Retinal pigment epithelial cell (primary cell): ENCODE results near the gene SAMMSON.

Experiments
- DNase-seq: peaks from one replicate; pipeline ENCODE4 v3.0.0-alpha.2; 2010; ENCODE audit warnings: low read depth
- H3K4me3 ChIP-seq: 2 replicates; pipeline ENCODE4 v1.5.1; 2011; ENCODE audit warnings: mild to moderate bottlenecking, low read length, control low read depth, moderate library complexity
- CTCF ChIP-seq: conservative IDR thresholded peaks from 2 replicates; pipeline ENCODE4 v1.5.1; 2011; ENCODE audit warnings: low read depth, low read length, control low read depth, inconsistent platforms

SAMMSON gene

GRCh38 chr3:69999140-70000027 is at the start of gene SAMMSON:
Gene SAMMSON, plus strand, starts transcription at chr3:69999733.
- no peak within 1 kb of the TSS for H3K4me3 ChIP-seq
- DNase-seq, result peak; percentile 17

GRCh38 chr3:69951616-69952015 is 47.9 kb upstream of the SAMMSON start:
- no peak for TF ChIP-seq CTCF
- H3K4me3 ChIP-seq, result no peak overlapping the region
- DNase-seq, result no peak

More at GRCh38 chr3:69999140-70000027, at the start of gene SAMMSON:
- no peak for TF ChIP-seq CTCF

GRCh38 chr3:69959581-69959980 is 40.0 kb upstream of the SAMMSON start:
- H3K4me3 ChIP-seq, result no peak overlapping the region
- TF ChIP-seq CTCF, result no peak
- no peak for DNase-seq

GRCh38 chr3:69961706-69962439 is 37.7 kb upstream of the SAMMSON start:
- TF ChIP-seq CTCF, result no peak
- no peak for DNase-seq
- H3K4me3 ChIP-seq, result no peak overlapping the region

GRCh38 chr3:69963643-69964042 is 35.9 kb upstream of the SAMMSON start:
- no peak for DNase-seq
- no peak for TF ChIP-seq CTCF

GRCh38 chr3:69967156-69967555 is 32.4 kb upstream of the SAMMSON start:
- DNase-seq, result no peak
- no peak for TF ChIP-seq CTCF
- H3K4me3 ChIP-seq, result no peak overlapping the region

More at GRCh38 chr3:69963643-69964042, 35.9 kb upstream of the SAMMSON start:
- H3K4me3 ChIP-seq, result no peak overlapping the region

- no peak for TF ChIP-seq CTCF
- DNase-seq, result no peak
- no peak overlapping the region for H3K4me3 ChIP-seq
Observed at GRCh38 chr3:69970827-69971226, 28.7 kb upstream of the SAMMSON start.
